Smooth muscle cell of the umbilical artery (primary cell): ENCODE results near the gene RNF208. TPM values are rescaled to one million over a fixed set of nuclear protein-coding genes. Genes with fewer than 3 reads are reported as not detected.

Experiments used
- total RNA-seq: library from RNA; depleted of rRNA; stranded (reverse); fragments of >200 nt; gene quantifications from 2 replicates; pipeline ENCODE4 v1.2.3, GENCODE V29; 2014

Gene RNF208
- total RNA-seq, result 0.30 and 0.83 TPM in 2 replicates

GRCh38 chr9:137222190-137223077 lies at the start of gene RNF208:
TSS of gene RNF208 (minus strand) at chr9:137222240. CDS start at chr9:137221212, 1,028 bp downstream.

DNA sequence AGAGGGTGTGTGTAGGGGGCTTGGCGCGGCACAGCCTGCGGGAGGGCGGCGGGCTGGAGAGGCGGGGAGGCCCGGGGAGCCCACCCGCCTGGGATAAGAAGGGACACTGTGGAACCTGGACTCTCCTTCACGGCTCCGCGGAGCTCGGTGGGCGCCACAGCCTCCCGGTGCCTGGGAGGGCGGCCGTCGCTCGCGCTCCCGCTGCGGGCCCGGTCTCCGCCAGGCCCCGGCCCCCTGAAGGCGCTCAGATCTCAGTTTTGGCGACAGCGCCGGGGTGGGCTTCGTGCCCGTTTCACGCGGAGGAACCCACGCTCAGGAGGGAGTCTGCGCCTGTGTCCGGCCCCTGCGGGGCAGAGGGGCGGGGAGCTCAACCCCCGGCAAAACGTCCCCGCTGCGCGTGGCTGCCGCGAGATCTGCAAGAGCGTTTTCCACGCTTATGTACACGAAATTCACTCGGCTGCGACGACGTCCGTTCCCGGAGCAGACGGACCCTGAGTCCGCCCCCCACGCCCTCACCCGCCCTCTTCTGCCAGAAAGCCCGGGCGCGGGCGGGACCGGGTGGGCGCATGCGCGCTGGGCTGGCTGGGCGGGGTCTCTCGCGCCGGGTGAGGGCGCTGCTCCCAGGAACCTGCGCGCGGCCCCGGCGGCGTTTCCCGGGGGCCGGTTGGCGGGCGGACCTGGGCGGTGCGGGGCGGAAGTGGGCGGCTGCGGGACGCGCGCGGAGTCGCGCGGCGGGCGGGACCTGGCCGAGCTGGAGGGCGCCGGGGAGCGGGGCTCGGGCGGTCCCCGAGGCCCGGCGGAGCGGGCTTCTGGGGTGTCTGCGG lies 32.8 kb upstream of the RNF208 start, which contains the start of gene NELFB:
Gene NELFB (plus strand): TSS at position 704 of the 824 bp plus-strand sequence.

GRCh38 chr9:137251194-137251461 lies 29.1 kb upstream of the RNF208 start, which contains the start of gene STPG3:
TSS of gene STPG3 (plus strand) at chr9:137251286. CDS start at chr9:137251287, 1 bp downstream.

DNA sequence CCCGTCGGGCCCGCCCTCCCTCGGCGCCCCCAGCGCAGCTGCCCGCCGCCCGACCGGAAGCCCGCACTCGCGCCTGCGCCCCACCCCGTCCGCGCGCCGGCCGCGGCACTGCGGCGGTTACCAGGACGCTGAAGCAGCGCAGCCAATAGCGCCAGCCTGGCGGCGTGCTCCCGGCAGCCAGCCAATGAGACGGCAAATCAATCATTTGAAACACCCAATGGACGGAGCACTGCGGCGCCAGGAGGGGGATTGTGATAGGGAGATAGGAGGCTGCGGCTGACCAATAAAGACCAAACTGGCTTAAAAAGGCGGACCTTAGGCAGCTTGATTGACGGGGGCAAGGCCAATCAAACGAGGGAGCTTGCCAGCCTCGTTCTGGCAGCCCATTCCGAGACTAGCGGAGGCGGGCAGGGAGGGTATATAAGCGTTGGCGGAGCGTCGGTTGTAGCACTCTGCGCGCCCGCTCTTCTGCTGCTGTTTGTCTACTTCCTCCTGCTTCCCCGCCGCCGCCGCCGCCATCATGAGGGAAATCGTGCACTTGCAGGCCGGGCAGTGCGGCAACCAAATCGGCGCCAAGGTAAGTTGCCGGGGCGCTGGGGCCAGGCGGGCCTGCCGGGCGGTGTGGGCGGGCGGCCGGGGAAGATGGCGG lies 18.9 kb upstream of the RNF208 start, which contains the start of gene TUBB4B:
Gene TUBB4B (plus strand): TSS at position 447 of the 649 bp plus-strand sequence. CDS start 74 bp downstream, at position 521.

GRCh38 chr9:137230705-137231371 lies 8.8 kb upstream of the RNF208 start, which contains the start of gene SLC34A3:
TSS of gene SLC34A3 (plus strand) at chr9:137230901. CDS start at chr9:137231703, 802 bp downstream.

DNA sequence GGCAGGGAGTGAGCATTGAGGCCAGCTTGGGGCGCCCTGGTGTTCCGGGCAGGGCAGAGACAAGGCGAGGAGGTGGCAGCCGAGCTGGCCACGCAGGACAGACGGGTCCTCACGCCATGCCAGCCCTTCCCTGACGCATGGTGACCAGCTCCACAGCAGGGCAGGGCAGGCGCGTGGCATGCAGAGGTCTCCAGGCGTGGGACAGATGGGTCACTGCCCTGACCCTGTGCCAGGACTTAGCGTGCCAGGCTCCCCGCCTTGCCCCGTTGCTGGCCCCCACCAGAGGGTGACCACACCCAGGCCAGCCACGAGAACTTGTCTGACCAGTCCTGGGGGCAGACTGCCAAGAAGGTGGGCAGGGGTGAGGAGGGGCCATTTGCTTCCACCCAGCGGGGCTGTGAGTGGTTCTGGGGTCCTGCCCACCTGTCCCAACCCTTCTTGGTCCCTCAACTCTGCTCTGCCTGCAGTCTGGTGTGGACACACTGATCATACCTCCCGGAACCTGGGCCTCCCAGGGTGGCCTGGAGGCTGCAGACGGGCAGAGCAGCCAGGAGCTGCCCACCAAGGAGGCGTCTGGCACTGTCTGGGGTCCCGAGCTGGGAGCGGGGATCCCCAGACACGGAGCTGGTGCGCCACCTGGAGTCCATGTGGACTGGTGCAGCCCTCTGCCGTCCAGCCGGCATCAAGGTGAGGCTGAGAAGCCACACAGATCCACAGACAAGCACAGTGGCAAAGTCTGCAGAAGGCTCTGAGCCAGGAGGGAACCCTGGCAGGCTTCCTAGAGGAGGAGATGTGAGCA lies 5.2 kb upstream of the RNF208 start, which contains the start of gene RNF224:
Gene RNF224 (plus strand): TSS at position 449 of the 799 bp plus-strand sequence. CDS start 834 bp downstream, outside the sequence.

GRCh38 chr9:137224830-137225694 lies 3.0 kb upstream of the RNF208 start, which contains the start of gene CYSRT1:
TSS of gene CYSRT1 (plus strand) at chr9:137225174. CDS start at chr9:137225622, 448 bp downstream.

DNA sequence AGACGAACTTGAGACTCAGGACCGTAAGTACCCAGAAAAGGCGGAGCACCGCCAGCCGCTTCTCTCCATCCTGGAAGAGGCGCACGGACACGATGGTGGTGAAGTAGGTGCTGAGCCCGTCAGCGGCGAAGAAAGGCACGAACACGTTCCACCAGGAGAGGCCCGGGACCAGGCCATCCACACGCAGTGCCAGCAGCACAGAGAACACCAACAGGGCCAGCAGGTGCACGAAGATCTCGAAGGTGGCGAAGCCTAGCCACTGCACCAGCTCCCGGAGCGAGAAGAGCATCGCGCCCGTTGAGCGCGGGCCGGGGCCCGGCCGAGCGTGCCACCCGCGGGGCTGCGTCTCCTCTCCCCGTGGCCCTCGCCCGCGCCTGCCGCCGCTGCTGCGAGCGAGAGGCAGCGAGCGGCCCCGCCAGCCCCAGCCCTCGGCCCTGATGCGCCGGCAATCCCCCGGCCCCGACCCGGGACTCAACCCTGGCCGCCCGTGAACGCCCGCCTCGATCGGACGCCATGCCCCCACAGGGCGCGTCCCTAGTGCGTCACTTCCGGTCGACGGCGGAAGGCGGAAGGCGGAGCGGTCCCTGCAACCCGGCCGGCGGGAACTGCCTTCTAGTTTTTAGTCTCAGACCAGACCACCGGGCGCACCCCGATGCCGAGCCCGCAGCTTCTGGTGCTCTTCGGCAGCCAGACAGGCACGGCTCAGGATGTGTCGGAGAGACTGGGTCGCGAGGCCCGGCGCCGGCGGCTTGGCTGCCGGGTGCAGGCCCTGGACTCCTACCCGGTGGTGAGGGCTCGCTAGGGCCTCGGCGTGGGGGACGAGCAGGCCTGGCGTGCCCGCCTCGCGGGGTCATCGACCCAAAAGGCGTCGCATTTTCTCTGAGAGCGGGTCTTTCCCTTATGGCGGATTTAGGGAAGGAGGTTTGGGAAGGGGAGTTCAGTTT lies 16.6 kb downstream of the RNF208 start, which contains the start of the genes NDOR1 and TMEM203:
Gene NDOR1 (plus strand): TSS at position 575 of the 944 bp plus-strand sequence. CDS start 78 bp downstream, at position 653.
Gene TMEM203 (minus strand): TSS at position 523 of the 944 bp plus-strand sequence. CDS start 234 bp downstream, at position 289.

GRCh38 chr9:137200311-137201204 lies 21.5 kb downstream of the RNF208 start, which contains the start of gene TPRN:
TSS of gene TPRN (minus strand) at chr9:137200741. CDS start at chr9:137200711, 30 bp downstream.

DNA sequence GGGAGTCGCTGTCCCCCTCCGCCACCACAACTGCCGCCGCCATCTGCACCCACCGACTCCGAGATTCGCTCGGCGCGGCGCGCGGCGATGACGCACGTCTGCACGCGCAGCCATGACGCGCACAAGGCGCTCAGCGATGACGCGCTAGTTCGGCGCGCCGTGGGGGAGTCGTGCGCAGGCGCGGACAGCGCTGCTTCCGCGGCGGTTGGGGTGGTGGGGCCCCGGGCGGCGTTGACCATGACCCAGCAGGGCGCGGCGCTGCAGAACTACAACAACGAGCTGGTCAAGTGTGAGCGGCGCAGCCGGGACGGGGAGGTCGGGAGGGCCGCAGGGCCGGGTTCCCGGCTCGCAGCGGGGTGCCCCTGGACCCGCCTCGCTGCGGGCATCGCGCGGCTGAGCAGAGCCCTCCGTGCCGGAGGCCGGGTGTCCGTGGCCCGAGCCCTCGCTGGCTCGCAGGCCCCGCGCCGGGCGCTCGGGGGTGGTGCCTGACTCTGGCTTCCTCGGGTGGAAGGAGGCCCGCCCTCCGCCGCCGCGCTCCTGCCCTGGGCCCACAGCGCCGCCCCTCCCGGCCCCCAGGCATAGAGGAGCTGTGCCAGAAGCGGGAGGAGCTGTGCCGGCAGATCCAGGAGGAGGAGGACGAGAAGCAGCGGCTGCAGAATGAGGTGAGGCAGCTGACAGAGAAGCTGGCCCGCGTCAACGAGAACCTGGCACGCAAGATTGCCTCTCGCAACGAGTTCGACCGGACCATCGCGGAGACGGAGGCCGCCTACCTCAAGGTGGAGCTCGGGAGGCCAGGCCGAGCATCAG lies 33.3 kb downstream of the RNF208 start, which contains the start of the genes ANAPC2 and SSNA1:
Gene ANAPC2 (minus strand): TSS at position 71 of the 807 bp plus-strand sequence. CDS start 28 bp downstream, at position 43.
Gene SSNA1 (plus strand): TSS at position 187 of the 807 bp plus-strand sequence. CDS start 51 bp downstream, at position 238.

Other genes with a start within 250 kb of the RNF208 start
- gene PTGDS, start 244.7 kb downstream of the RNF208 start, total RNA-seq, result 8.3 and 21.4 TPM in 2 replicates
- 0.88 and 1.5 TPM in 2 replicates for gene LCNL1, start 239.2 kb downstream of the RNF208 start, total RNA-seq
- gene PAXX, start 229.8 kb downstream of the RNF208 start, total RNA-seq, result 13.5 and 17.8 TPM in 2 replicates
- gene CLIC3, start 225.7 kb downstream of the RNF208 start, total RNA-seq, result 2.5 and 3.3 TPM in 2 replicates
- gene ABCA2, start 194.0 kb downstream of the RNF208 start, total RNA-seq, result 46.0 and 68.3 TPM in 2 replicates
- gene FUT7, start 190.2 kb downstream of the RNF208 start, total RNA-seq, result under 0.01 TPM in 1 of 2 replicates, not detected in the other
- 27.3 and 49.4 TPM in 2 replicates for gene NPDC1, start 176.1 kb downstream of the RNF208 start, total RNA-seq
- not detected in 2 replicates for gene ENTPD2, start 168.2 kb downstream of the RNF208 start, total RNA-seq
- 0.89 and 5.7 TPM in 2 replicates for gene SAPCD2, start 151.7 kb downstream of the RNF208 start, total RNA-seq
- gene UAP1L1, start 144.7 kb downstream of the RNF208 start, total RNA-seq, result 18.7 and 21.5 TPM in 2 replicates
- gene MAN1B1, start 135.3 kb downstream of the RNF208 start, total RNA-seq, result 176 and 185 TPM in 2 replicates
- gene DPP7, start 107.5 kb downstream of the RNF208 start, total RNA-seq, result 69.1 and 79.6 TPM in 2 replicates
- 0.09 TPM in 1 of 2 replicates, not detected in the other for gene GRIN1, start 83.1 kb downstream of the RNF208 start, total RNA-seq
- gene LRRC26, start 52.2 kb downstream of the RNF208 start, total RNA-seq, result not detected in 2 replicates
- not detected in 2 replicates for gene TMEM210, start 50.2 kb downstream of the RNF208 start, total RNA-seq
- gene ANAPC2, start 33.7 kb downstream of the RNF208 start, total RNA-seq, result 25.5 and 28.8 TPM in 2 replicates
- gene SSNA1, start 33.6 kb downstream of the RNF208 start, total RNA-seq, result 51.0 and 65.9 TPM in 2 replicates
- gene TPRN, start 21.5 kb downstream of the RNF208 start, total RNA-seq, result 6.2 and 8.9 TPM in 2 replicates
- gene TMEM203, start 16.6 kb downstream of the RNF208 start, total RNA-seq, result 32.1 and 32.8 TPM in 2 replicates
- 2.7 and 5.4 TPM in 2 replicates for gene NDOR1, start 16.5 kb downstream of the RNF208 start, total RNA-seq
- 0.30 and 0.46 TPM in 2 replicates for gene CYSRT1, start 2.9 kb upstream of the RNF208 start, total RNA-seq
- not detected in 2 replicates for gene RNF224, start 5.3 kb upstream of the RNF208 start, total RNA-seq
- under 0.01 TPM in 1 of 2 replicates, not detected in the other for gene SLC34A3, start 8.7 kb upstream of the RNF208 start, total RNA-seq
- 60.9 and 219 TPM in 2 replicates for gene TUBB4B, start 19.0 kb upstream of the RNF208 start, total RNA-seq
- not detected in 2 replicates for gene STPG3, start 29.0 kb upstream of the RNF208 start, total RNA-seq
- gene NELFB, start 33.1 kb upstream of the RNF208 start, total RNA-seq, result 36.5 and 54.9 TPM in 2 replicates
- gene TOR4A, start 55.5 kb upstream of the RNF208 start, total RNA-seq, result 19.0 and 33.5 TPM in 2 replicates
- 0.18 and 0.30 TPM in 2 replicates for gene NRARP, start 80.0 kb upstream of the RNF208 start, total RNA-seq
- gene EXD3, start 200.9 kb upstream of the RNF208 start, total RNA-seq, result 10.8 and 12.2 TPM in 2 replicates
- gene NOXA1, start 201.2 kb upstream of the RNF208 start, total RNA-seq, result 0.18 and 0.30 TPM in 2 replicates
- gene ENTPD8, start 219.1 kb upstream of the RNF208 start, total RNA-seq, result not detected in 2 replicates
- gene NSMF, start 237.1 kb upstream of the RNF208 start, total RNA-seq, result 11.3 and 26.0 TPM in 2 replicates